ENCODE results near the gene ADSL.

GRCh38 chr22:40314041-40314440, 32.3 kb upstream of the ADSL start:
- TF ChIP-seq EZH2 (IDR thresholded peaks at IDR 0.05; ENCODE audit: low read length, unreplicated experiment) (no peak), CTCF (conservative IDR thresholded peaks at IDR 0.05; ENCODE audit: low read depth, low read length) (no peak), EZH2phosphoT487 (IDR thresholded peaks at IDR 0.05; ENCODE audit: borderline replicate concordance, low read length) (no peak)
